ENCODE data around the gene XKR8. TPM values are rescaled to one million over a fixed set of nuclear protein-coding genes. Genes with fewer than 3 reads are reported as not detected.

Gene XKR8
- total and polyA plus RNA-seq, 2 donors (not counting 1 experiment from before 2014, with no cell fraction given): 3.4 to 8.7 TPM

GRCh38 chr1:27949027-27949426 is 10.7 kb upstream of the XKR8 start:
- Histone ChIP-seq H4K20me1 (ENCODE audit: control insufficient read depth, insufficient read depth, low read length, poor library complexity, severe bottlenecking) (no peaks in the 10 kb centered on the region), H3K9ac (ENCODE audit: low read length) (no peak overlapping the region), H3K27me3 (replicated peaks in 1 of 4; ENCODE audit: control extremely low read depth in 1 of 4, control insufficient read depth in 3 of 4, insufficient read depth in 4 of 4, low read length in 3 of 4) (peaks cover 0 to 3% (median 0%) of the 10 kb centered on the region in 4 experiments), H3K9me3 (ENCODE audit: control extremely low read depth in 1 of 3, control insufficient read depth in 2 of 3, insufficient read depth in 1 of 3, low read length in 2 of 3) (no peaks in the 10 kb centered on the region), H3K4me2 (replicated peaks; ENCODE audit: low read depth, low read length, poor library complexity, severe bottlenecking) (no peak overlapping the region), H3K27ac (ENCODE audit: low read length in 2 of 2) (no peak overlapping the region), H3K36me3 (replicated peaks in 1 of 2; ENCODE audit: control extremely low read depth in 1 of 2, control insufficient read depth in 1 of 2, extremely low read depth in 1 of 2, insufficient read depth in 2 of 2, low read length in 1 of 2) (no peaks in the 10 kb centered on the region), H3K4me3 (ENCODE audit: control extremely low read depth in 1 of 5, extremely low read depth in 1 of 5, insufficient read depth in 1 of 5, low read depth in 2 of 5, low read length in 4 of 5) (no peak overlapping the region), H3K4me1 (ENCODE audit: control insufficient read depth in 2 of 2, insufficient read depth in 2 of 2, low read length in 2 of 2) (no peaks in the 10 kb centered on the region), H2AFZ (ENCODE audit: insufficient read depth, low read depth, low read length, poor library complexity, severe bottlenecking) (no peak overlapping the region), H3K79me2 (ENCODE audit: control insufficient read depth, insufficient read depth, low read length) (no peaks in the 10 kb centered on the region)
- no peak overlapping the region for H3K4me3 Mint-ChIP-seq
- no peak for DNase-seq
- ChIA-PET CTCF (interaction anchor here (0.9 to 1.8 kb wide), 2 partner anchors 8 to 31 kb away, joined by 4 to 5 read pairs; no protein-coding TSS in a partner anchor), POLR2A (no interaction called here)
- TF ChIP-seq CTCF (IDR thresholded peaks at IDR 0.05) (no peak), EZH2 (IDR thresholded peaks at IDR 0.05; ENCODE audit: borderline replicate concordance, insufficient read depth, low read depth, low read length, poor library complexity, severe bottlenecking) (no peak)
- no peak for ATAC-seq (ENCODE audit: low read depth)
- no peak overlapping the region for H3K27ac Mint-ChIP-seq
- H3K4me1 Mint-ChIP-seq: no peaks in the 10 kb centered on the region
- H3K9me3 Mint-ChIP-seq (ENCODE audit: insufficient read depth): no peaks in the 10 kb centered on the region
- 94% methylated on average over 8 of the region's 8 CpGs for WGBS (ENCODE audit: insufficient coverage)
- intact Hi-C loops (cut with micrococcal nuclease): no loop called here
- H3K27me3 Mint-ChIP-seq: no peaks in the 10 kb centered on the region

DNA sequence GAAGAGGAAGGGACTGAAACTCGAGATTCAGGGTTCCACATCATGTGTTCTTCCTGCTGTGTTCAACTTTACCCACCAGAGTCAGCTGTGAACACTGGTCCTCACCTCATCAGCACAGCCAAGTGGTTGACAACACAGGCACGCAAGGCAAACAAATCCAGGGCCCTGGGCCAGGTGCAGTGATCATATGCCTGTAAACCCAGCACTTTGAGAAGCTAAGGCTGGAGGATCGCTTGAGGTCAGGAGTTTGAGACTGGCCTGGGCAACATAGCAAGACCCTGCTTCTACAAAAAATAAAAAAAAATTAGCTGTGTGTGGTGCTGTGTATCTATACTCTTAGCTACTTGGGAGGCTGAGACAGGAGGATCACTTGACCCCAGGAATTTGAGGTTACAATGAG is 8.4 kb upstream of the XKR8 start:
- no peak overlapping the region for H3K4me3 Mint-ChIP-seq
- no peak for DNase-seq
- Histone ChIP-seq H3K4me2 (replicated peaks; ENCODE audit: low read depth, low read length, poor library complexity, severe bottlenecking) (no peak overlapping the region), H3K27me3 (replicated peaks in 1 of 4; ENCODE audit: control extremely low read depth in 1 of 4, control insufficient read depth in 3 of 4, insufficient read depth in 4 of 4, low read length in 3 of 4) (peaks cover 0 to 3% (median 0%) of the 10 kb centered on the region in 4 experiments), H3K79me2 (ENCODE audit: control insufficient read depth, insufficient read depth, low read length) (no peaks in the 10 kb centered on the region), H3K36me3 (replicated peaks in 1 of 2; ENCODE audit: control extremely low read depth in 1 of 2, control insufficient read depth in 1 of 2, extremely low read depth in 1 of 2, insufficient read depth in 2 of 2, low read length in 1 of 2) (no peaks in the 10 kb centered on the region), H2AFZ (ENCODE audit: insufficient read depth, low read depth, low read length, poor library complexity, severe bottlenecking) (no peak overlapping the region), H3K4me1 (ENCODE audit: control insufficient read depth in 2 of 2, insufficient read depth in 2 of 2, low read length in 2 of 2) (no peaks in the 10 kb centered on the region), H3K27ac (ENCODE audit: low read length in 2 of 2) (no peak overlapping the region), H3K9ac (ENCODE audit: low read length) (no peak overlapping the region), H3K9me3 (ENCODE audit: control extremely low read depth in 1 of 3, control insufficient read depth in 2 of 3, insufficient read depth in 1 of 3, low read length in 2 of 3) (no peaks in the 10 kb centered on the region), H4K20me1 (ENCODE audit: control insufficient read depth, insufficient read depth, low read length, poor library complexity, severe bottlenecking) (no peaks in the 10 kb centered on the region), H3K4me3 (ENCODE audit: control extremely low read depth in 1 of 5, extremely low read depth in 1 of 5, insufficient read depth in 1 of 5, low read depth in 2 of 5, low read length in 4 of 5) (no peak overlapping the region)
- H3K4me1 Mint-ChIP-seq: no peaks in the 10 kb centered on the region
- POLR2A ChIA-PET: no interaction called here
- no peak for ATAC-seq (ENCODE audit: low read depth)
- H3K27me3 Mint-ChIP-seq: no peaks in the 10 kb centered on the region
- H3K9me3 Mint-ChIP-seq (ENCODE audit: insufficient read depth): no peaks in the 10 kb centered on the region
- WGBS (ENCODE audit: insufficient coverage): 20% methylated on average over 1 of the region's 3 CpGs
- H3K27ac Mint-ChIP-seq: no peak overlapping the region
- intact Hi-C loops (cut with micrococcal nuclease): no loop called here
- CTCF ChIA-PET: interaction anchor here (0.7 to 1.7 kb wide), 4 partner anchors 18 to 93 kb away, joined by 4 read pairs; no protein-coding TSS in a partner anchor
- TF ChIP-seq EZH2 (IDR thresholded peaks at IDR 0.05; ENCODE audit: borderline replicate concordance, insufficient read depth, low read depth, low read length, poor library complexity, severe bottlenecking) (no peak), CTCF (IDR thresholded peaks at IDR 0.05) (no peak)

All from B cell (primary cell).